SK-N-SH (cell line): ENCODE measurements around the gene C15orf40. TPM values are rescaled to one million over a fixed set of nuclear protein-coding genes. Genes with fewer than 3 reads are reported as not detected.

Source experiments
- CTCF ChIA-PET: fragments of 300-600, 350-600 bp; formaldehyde crosslinking; extraction: SDS; loops from one replicate; lab custom pipeline; 2021; lab: Yijun Ruan, JAX
- POLR2A ChIA-PET: fragments of 350-600 bp; sonication (Branson Sonifier 250); formaldehyde crosslinking; extraction: SDS; loops from one replicate; lab custom pipeline; 2020; ENCODE audit warnings: antibody characterized with exemption, inconsistent platforms; lab: Yijun Ruan, JAX
- DNase-seq: peaks from one replicate; pipeline ENCODE4 v3.0.0; 2012
- H2AFZ ChIP-seq: fragments of 200-600 bp; sonication (generic); 2 replicates; pipeline ENCODE4 v1.8.1; 2016; ENCODE audit warnings: antibody characterized with exemption, mild to moderate bottlenecking, low read depth
- H3F3A ChIP-seq: fragments of 200-600 bp; sonication (generic); replicated peaks from 2 replicates; pipeline ENCODE3; 2016; ENCODE audit warnings: antibody characterized with exemption, mild to moderate bottlenecking; ENCODE audit not compliant: insufficient read depth
- H3K27ac ChIP-seq, 2 experiments: fragments of 200-500 bp in 1 of 2; fragments of 200-600 bp in 1 of 2; sonication (Bioruptor generic) in 1 of 2; sonication (generic), shearing (Covaris generic) in 1 of 2; 2 replicates each; pipeline versions ENCODE4 v1.5.1 to v1.6.1; 2014 to 2016; ENCODE audit warnings: low read depth in 2 of 2, inconsistent platforms in 1 of 2, low read length in 1 of 2, mild to moderate bottlenecking in 1 of 2, mixed read lengths in 1 of 2
- H3K27me3 ChIP-seq: fragments of 200-600 bp; sonication (generic), shearing (Covaris generic); 2 replicates; pipeline ENCODE4 v1.6.1; 2016; ENCODE audit warnings: mixed run types; ENCODE audit not compliant: insufficient read depth
- H3K36me3 ChIP-seq, 2 experiments: fragments of 200-500 bp in 1 of 2; fragments of 200-600 bp in 1 of 2; sonication (Bioruptor generic) in 1 of 2; sonication (generic) in 1 of 2; replicated peaks in 1 of 2; 2 replicates each; pipeline versions ENCODE3 to v1.5.1; 2014 to 2016; ENCODE audit warnings: low read length in 1 of 2, mild to moderate bottlenecking in 1 of 2; ENCODE audit not compliant: insufficient read depth in 2 of 2, control insufficient read depth in 1 of 2
- H3K4me1 ChIP-seq, 2 experiments: fragments of 200-500 bp in 1 of 2; fragments of 200-600 bp in 1 of 2; sonication (Bioruptor generic) in 1 of 2; sonication (generic), shearing (Covaris generic) in 1 of 2; 2 replicates each; pipeline versions ENCODE4 v1.5.1 to v1.6.1; 2014 to 2016; ENCODE audit warnings: low read depth in 1 of 2, low read length in 1 of 2, mixed run types in 1 of 2; ENCODE audit not compliant: insufficient read depth in 2 of 2, control insufficient read depth in 1 of 2
- H3K4me2 ChIP-seq: fragments of 200-600 bp; sonication (generic), shearing (Covaris generic); 2 replicates; pipeline ENCODE4 v1.6.1; 2017; ENCODE audit warnings: mixed run types
- H3K4me3 ChIP-seq, 2 experiments: fragments of 200-500 bp in 1 of 2; fragments of 200-600 bp in 1 of 2; sonication (Bioruptor generic) in 1 of 2; sonication (generic), shearing (Covaris generic) in 1 of 2; 2 replicates each; pipeline versions ENCODE4 v1.5.1 to v1.8.1; 2014 to 2016; ENCODE audit warnings: low read depth in 2 of 2, inconsistent platforms in 1 of 2, low read length in 1 of 2, mild to moderate bottlenecking in 1 of 2, mixed read lengths in 1 of 2, moderate library complexity in 1 of 2
- H3K79me2 ChIP-seq: fragments of 200-600 bp; sonication (generic); 2 replicates; pipeline ENCODE4 v1.8.1; 2017; ENCODE audit warnings: mild to moderate bottlenecking; ENCODE audit not compliant: insufficient read depth
- H3K9ac ChIP-seq: fragments of 200-600 bp; sonication (generic); 2 replicates; pipeline ENCODE4 v1.6.1; 2017; ENCODE audit warnings: mixed run types
- H3K9me2 ChIP-seq: fragments of 200-600 bp; sonication (generic); 2 replicates; pipeline ENCODE4 v1.6.1; 2017; ENCODE audit warnings: mixed run types
- H3K9me3 ChIP-seq: fragments of 200-600 bp; sonication (generic); 2 replicates; pipeline ENCODE4 v1.6.1; 2017; ENCODE audit warnings: mixed run types, mild to moderate bottlenecking, moderate library complexity
- H4K20me1 ChIP-seq: fragments of 200-600 bp; sonication (generic); 2 replicates; pipeline ENCODE4 v1.6.1; 2017; ENCODE audit warnings: mild to moderate bottlenecking, mixed run types; ENCODE audit not compliant: insufficient read depth
- CHD2 ChIP-seq: fragments of 150-350 bp; IDR thresholded peaks from 2 replicates; pipeline ENCODE4 v1.6.1; 2018; ENCODE audit warnings: low read length; ENCODE audit not compliant: partially characterized antibody
- CTCF ChIP-seq: fragments of 200-600 bp; sonication (generic); IDR thresholded peaks from 2 replicates; pipeline ENCODE4 v1.6.1; 2017; ENCODE audit warnings: antibody characterized with exemption, mild to moderate bottlenecking, moderate library complexity
- ELF1 ChIP-seq: IDR thresholded peaks from 2 replicates; pipeline ENCODE4 v1.4.0; 2012
- EP300 ChIP-seq, 2 experiments: IDR thresholded peaks; 2 replicates each; pipeline versions ENCODE4 v1.4.0 to v1.6.1; 2012; ENCODE audit warnings: borderline replicate concordance in 1 of 2, low read depth in 1 of 2, low read length in 1 of 2
- FOSL2 ChIP-seq: IDR thresholded peaks from 2 replicates; pipeline ENCODE4 v1.4.0; 2012; ENCODE audit warnings: low read depth, mild to moderate bottlenecking, moderate library complexity, borderline replicate concordance
- FOXJ3 ChIP-seq: sonication (generic); formaldehyde crosslinking; IDR thresholded peaks from 2 replicates; pipeline ENCODE4 v1.5.1; 2020; ENCODE audit warnings: mild to moderate bottlenecking, missing genetic modification reagents
- FOXM1 ChIP-seq: IDR thresholded peaks from 2 replicates; pipeline ENCODE4 v1.4.0; 2012; ENCODE audit warnings: low read depth, mild to moderate bottlenecking
- GATA2 ChIP-seq: sonication (generic); formaldehyde crosslinking; IDR thresholded peaks from 2 replicates; pipeline ENCODE4 v1.5.0; 2020; ENCODE audit warnings: mild to moderate bottlenecking, missing genetic modification reagents
- IRF3 ChIP-seq: fragments of 150-350 bp; IDR thresholded peaks from 2 replicates; pipeline ENCODE4 v1.6.1; 2016; ENCODE audit warnings: mild to moderate bottlenecking, low read depth, low read length
- PBX3 ChIP-seq: IDR thresholded peaks from 2 replicates; pipeline ENCODE4; 2012
- POLR2AphosphoS5 ChIP-seq: IDR thresholded peaks from 2 replicates; pipeline ENCODE4 v1.6.1; 2012; ENCODE audit warnings: low read depth, low read length
- RAD21 ChIP-seq: IDR thresholded peaks from 2 replicates; pipeline ENCODE4 v1.6.1; 2012; ENCODE audit warnings: mild to moderate bottlenecking, low read length
- RCOR1 ChIP-seq: fragments of 150-350 bp; IDR thresholded peaks from 2 replicates; pipeline ENCODE4 v1.6.1; 2017; ENCODE audit warnings: antibody characterized with exemption, low read length
- RXRA ChIP-seq: IDR thresholded peaks from 2 replicates; pipeline ENCODE4 v1.4.0; 2012; ENCODE audit warnings: low read depth, mild to moderate bottlenecking, borderline replicate concordance
- TAF1 ChIP-seq: IDR thresholded peaks from 2 replicates; pipeline ENCODE4 v1.6.1; 2012; ENCODE audit warnings: low read depth, mild to moderate bottlenecking, low read length, moderate library complexity, borderline replicate concordance
- TCF12 ChIP-seq: IDR thresholded peaks from 2 replicates; pipeline ENCODE4 v1.4.0; 2012
- USF2 ChIP-seq: fragments of 150-350 bp; IDR thresholded peaks from 2 replicates; pipeline ENCODE4 v1.6.1; 2017; ENCODE audit warnings: antibody characterized with exemption, low read length, low read depth, borderline replicate concordance
- WGBS: methylation state at CpG from one replicate; pipeline ENCODE4 v1.1.6; 2017; ENCODE audit warnings: low lambda C conversion rate; 5-methylcytosine and 5-hydroxymethylcytosine counted together
- polyA plus RNA-seq, 3 experiments: library from polyadenylated mRNA; depleted of rRNA; stranded (reverse); fragments of >200 nt; gene quantifications; 2 replicates each; pipeline ENCODE4 v1.2.3, GENCODE V29; 2012
- TF ChIP-seq, protein P1 (sequence below): IDR thresholded peaks from 2 replicates; pipeline ENCODE4 v1.4.0; 2012; ENCODE audit warnings: low read depth, borderline replicate concordance

The C15orf40 gene
- polyA plus RNA-seq, 1 of the 3 experiments (the other 2 are of a cell fraction) = 44.1 TPM

DNA sequence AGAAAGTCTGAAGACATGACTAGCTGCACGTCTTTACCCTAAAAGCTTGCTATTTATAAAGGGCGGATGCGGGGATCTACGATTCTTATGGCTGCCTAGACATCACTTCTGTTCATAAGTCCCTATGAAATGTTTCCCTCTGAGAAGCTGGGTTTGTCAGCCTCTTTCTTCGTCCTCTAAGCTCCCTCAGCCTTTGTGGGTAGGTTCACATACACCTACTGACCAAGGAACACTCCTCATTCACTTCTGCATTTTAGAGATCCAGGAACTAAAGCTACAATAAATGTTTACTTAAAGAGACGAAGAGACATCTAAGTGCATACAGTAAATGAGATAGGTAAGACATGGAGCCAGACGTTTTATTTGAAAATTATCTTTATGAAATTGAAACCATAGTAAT, 42.1 kb downstream of the C15orf40 start:
- no peak overlapping the region for H3K4me2 ChIP-seq
- no peak overlapping the region for H3K27ac ChIP-seq
- no peaks in the 10 kb centered on the region for H4K20me1 ChIP-seq
- no peaks in the 10 kb centered on the region for H3F3A ChIP-seq
- TF ChIP-seq ELF1 = no peak
- TF ChIP-seq, protein P1, sequence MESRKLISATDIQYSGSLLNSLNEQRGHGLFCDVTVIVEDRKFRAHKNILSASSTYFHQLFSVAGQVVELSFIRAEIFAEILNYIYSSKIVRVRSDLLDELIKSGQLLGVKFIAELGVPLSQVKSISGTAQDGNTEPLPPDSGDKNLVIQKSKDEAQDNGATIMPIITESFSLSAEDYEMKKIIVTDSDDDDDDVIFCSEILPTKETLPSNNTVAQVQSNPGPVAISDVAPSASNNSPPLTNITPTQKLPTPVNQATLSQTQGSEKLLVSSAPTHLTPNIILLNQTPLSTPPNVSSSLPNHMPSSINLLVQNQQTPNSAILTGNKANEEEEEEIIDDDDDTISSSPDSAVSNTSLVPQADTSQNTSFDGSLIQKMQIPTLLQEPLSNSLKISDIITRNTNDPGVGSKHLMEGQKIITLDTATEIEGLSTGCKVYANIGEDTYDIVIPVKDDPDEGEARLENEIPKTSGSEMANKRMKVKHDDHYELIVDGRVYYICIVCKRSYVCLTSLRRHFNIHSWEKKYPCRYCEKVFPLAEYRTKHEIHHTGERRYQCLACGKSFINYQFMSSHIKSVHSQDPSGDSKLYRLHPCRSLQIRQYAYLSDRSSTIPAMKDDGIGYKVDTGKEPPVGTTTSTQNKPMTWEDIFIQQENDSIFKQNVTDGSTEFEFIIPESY = no peak
- no peak for TF ChIP-seq RCOR1
- TF ChIP-seq IRF3 = no peak
- no peak for TF ChIP-seq FOXJ3 (CRISPR knock-in tag)
- no peak for TF ChIP-seq RXRA
- TF ChIP-seq FOXM1 = no peak
- no peak for TF ChIP-seq RAD21
- TF ChIP-seq PBX3 = no peak
- TF ChIP-seq FOSL2 = no peak
- TF ChIP-seq CTCF = no peak
- TF ChIP-seq GATA2 (CRISPR knock-in tag) = no peak
- no peak for TF ChIP-seq USF2
- TF ChIP-seq EP300 (IDR thresholded peaks at IDR 0.05; ENCODE audit: borderline replicate concordance in 1 of 2, low read depth in 1 of 2, low read length in 1 of 2) = no peak
- no peak for TF ChIP-seq POLR2AphosphoS5
- no peak for TF ChIP-seq TCF12
- TF ChIP-seq CHD2 = no peak
- no peak for TF ChIP-seq TAF1
- no peaks in the 10 kb centered on the region for H3K9me2 ChIP-seq
- WGBS = 83% methylated on average over 7 of the region's 7 CpGs
- no peak overlapping the region for H3K4me3 ChIP-seq
- no peaks in the 10 kb centered on the region for H3K9me3 ChIP-seq
- POLR2A ChIA-PET = interaction anchor here (0.7 kb wide), 1 partner anchor 17 kb away, joined by 3 read pairs; the partner anchor contains the start of gene RAMAC
- CTCF ChIA-PET = interaction anchor here (0.8 to 1.5 kb wide), 4 partner anchors 16 to 438 kb away, joined by 3 to 4 read pairs (median 4); partner anchors contain the start of gene C15orf40
- H3K27me3 ChIP-seq = no peaks in the 10 kb centered on the region
- H2AFZ ChIP-seq = no peak overlapping the region
- H3K9ac ChIP-seq = no peak overlapping the region
- H3K79me2 ChIP-seq = no peaks in the 10 kb centered on the region
- peaks cover 0 to 13% of the 10 kb centered on the region in 2 experiments; a peak in 2 of 4 replicates for H3K4me1 ChIP-seq
- H3K36me3 ChIP-seq = no peaks in the 10 kb centered on the region
- no peak for DNase-seq
